HepG2 (cell line): ENCODE data around the gene AADACL4. TPM values are rescaled to one million over a fixed set of nuclear protein-coding genes. Genes with fewer than 3 reads are reported as not detected.
A peak's percentile ranks its signal among the peaks of the same experiment; 100 is the strongest.

Experiments used
- HIVEP1 ChIP-seq: sonication (generic); formaldehyde crosslinking; IDR thresholded peaks from 2 replicates; pipeline ENCODE4 v1.4.0; 2020; ENCODE audit warnings: mild to moderate bottlenecking, missing genetic modification reagents
- MTF1 ChIP-seq: sonication (generic); formaldehyde crosslinking; IDR thresholded peaks from 2 replicates; pipeline ENCODE4 v1.5.0; 2020; ENCODE audit warnings: missing genetic modification reagents
- RXRA ChIP-seq: sonication (generic); formaldehyde crosslinking; IDR thresholded peaks from 2 replicates; pipeline ENCODE4 v1.5.1; 2020; ENCODE audit warnings: missing genetic modification reagents
- TCF7 ChIP-seq: sonication (generic); IDR thresholded peaks from 2 replicates; pipeline ENCODE4 v1.6.1; 2016; ENCODE audit warnings: antibody characterized with exemption, low read depth
- ZC3H13 ChIP-seq: sonication (generic); formaldehyde crosslinking; IDR thresholded peaks from 2 replicates; pipeline ENCODE4 v1.8.1; 2023; ENCODE audit warnings: mild to moderate bottlenecking, missing genetic modification reagents, moderate library complexity
- ZNF121 ChIP-seq: sonication (generic); formaldehyde crosslinking; IDR thresholded peaks from 2 replicates; pipeline ENCODE4 v1.5.0; 2020; ENCODE audit warnings: mild to moderate bottlenecking, missing genetic modification reagents
- ZNF749 ChIP-seq: sonication (generic); formaldehyde crosslinking; IDR thresholded peaks from 2 replicates; pipeline ENCODE4 v1.8.0; 2022; ENCODE audit warnings: mild to moderate bottlenecking, missing genetic modification reagents, moderate library complexity, borderline replicate concordance
- ZNF788 ChIP-seq: sonication (generic); formaldehyde crosslinking; IDR thresholded peaks from 2 replicates; pipeline ENCODE4 v1.5.0; 2020; ENCODE audit warnings: mild to moderate bottlenecking, missing genetic modification reagents, borderline replicate concordance
- polyA plus RNA-seq, 8 experiments: library from polyadenylated mRNA; depleted of rRNA in 3 of 8; stranded (reverse) in 7 of 8; unstranded in 1 of 8; fragments of >200 nt; fragmentation: Illumina TruSeq in 4 of 8; extraction: Trizol in 4 of 8; gene quantifications; 2 replicates each; pipeline versions ENCODE4 v1.2.1 to v1.2.3, GENCODE V29; 2011 to 2016; ENCODE audit warnings: low read depth in 4 of 8, missing spikeins in 1 of 8, mixed read lengths in 1 of 8; ENCODE audit not compliant: insufficient read depth in 1 of 8
- total RNA-seq, 5 experiments: library from RNA; depleted of rRNA; stranded (reverse); fragments of >200 nt; fragmentation: Illumina TruSeq; extraction: Trizol; gene quantifications; 2 replicates each; pipeline ENCODE4 v1.2.3, GENCODE V29; 2016; ENCODE audit warnings: low read depth in 1 of 5
- TF ChIP-seq, protein P1 (sequence below), 2 experiments: fragments of 450-650 bp in 1 of 2; sonication (generic) in 1 of 2; formaldehyde crosslinking in 1 of 2; IDR thresholded peaks; 2 replicates each; pipeline versions ENCODE4 v1.6.1 to v1.8.0; 2016 to 2022; ENCODE audit warnings: antibody characterized with exemption in 1 of 2, mild to moderate bottlenecking in 1 of 2, missing genetic modification reagents in 1 of 2
- TF ChIP-seq, protein P2 (sequence below): conservative IDR thresholded peaks from 2 replicates; pipeline ENCODE4 v1.6.1; 2018; ENCODE audit warnings: missing genetic modification reagents
- TF ChIP-seq, protein P3 (sequence below): sonication (generic); formaldehyde crosslinking; IDR thresholded peaks from 2 replicates; pipeline ENCODE4 v1.5.1; 2020; ENCODE audit warnings: missing genetic modification reagents, mild to moderate bottlenecking, borderline replicate concordance
- TF ChIP-seq, protein P4 (sequence below): sonication (generic); formaldehyde crosslinking; IDR thresholded peaks from 2 replicates; pipeline ENCODE4 v1.4.0; 2020; ENCODE audit warnings: missing genetic modification reagents, mild to moderate bottlenecking, borderline replicate concordance

The AADACL4 gene
- total and polyA plus RNA-seq, 2 of the 13 experiments (the other 11 are each of a cell fraction or from before 2014, with no cell fraction given) = not detected

DNA sequence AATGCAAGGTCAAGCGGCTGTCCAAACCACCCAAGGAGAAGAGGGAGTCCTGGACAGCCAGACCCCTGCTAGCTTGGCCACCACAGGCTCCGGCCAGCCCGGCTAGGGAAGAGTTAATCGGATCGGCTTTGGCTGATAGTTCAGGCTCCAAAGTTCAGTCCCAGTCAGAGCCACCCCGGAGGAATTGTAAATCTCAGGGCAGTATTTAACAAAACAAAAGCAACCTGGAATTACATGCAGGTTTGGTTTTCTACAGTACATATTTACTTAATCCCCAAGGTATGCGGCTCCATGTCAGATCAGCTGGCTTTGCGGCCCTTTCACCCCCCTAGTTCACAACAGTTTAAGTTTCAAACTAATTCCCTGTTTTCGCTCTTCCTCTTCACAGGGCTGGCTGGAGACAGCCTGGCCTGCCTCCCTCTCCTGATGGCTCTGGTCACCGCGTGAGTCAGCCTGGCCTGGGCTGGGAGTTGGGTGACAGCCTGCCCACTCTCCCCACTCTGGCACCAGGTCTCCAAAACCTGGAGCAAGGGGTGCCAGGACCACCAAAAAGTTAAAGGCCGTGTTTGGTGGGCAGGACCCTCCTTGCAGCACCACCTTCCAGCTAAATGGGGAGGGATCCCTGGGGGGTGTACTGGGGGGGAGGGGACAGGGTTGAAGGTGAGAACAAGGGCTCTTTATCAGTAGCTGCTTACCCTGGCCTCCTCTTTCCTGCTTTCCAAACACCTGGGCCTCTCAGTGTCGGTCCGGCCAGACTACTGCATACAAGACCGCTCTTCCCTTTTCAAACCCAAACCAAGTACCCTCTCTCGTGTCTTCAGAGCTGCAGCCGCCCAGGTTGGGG, 27.8 kb upstream of the AADACL4 start (continued):
- TF ChIP-seq, protein P1, sequence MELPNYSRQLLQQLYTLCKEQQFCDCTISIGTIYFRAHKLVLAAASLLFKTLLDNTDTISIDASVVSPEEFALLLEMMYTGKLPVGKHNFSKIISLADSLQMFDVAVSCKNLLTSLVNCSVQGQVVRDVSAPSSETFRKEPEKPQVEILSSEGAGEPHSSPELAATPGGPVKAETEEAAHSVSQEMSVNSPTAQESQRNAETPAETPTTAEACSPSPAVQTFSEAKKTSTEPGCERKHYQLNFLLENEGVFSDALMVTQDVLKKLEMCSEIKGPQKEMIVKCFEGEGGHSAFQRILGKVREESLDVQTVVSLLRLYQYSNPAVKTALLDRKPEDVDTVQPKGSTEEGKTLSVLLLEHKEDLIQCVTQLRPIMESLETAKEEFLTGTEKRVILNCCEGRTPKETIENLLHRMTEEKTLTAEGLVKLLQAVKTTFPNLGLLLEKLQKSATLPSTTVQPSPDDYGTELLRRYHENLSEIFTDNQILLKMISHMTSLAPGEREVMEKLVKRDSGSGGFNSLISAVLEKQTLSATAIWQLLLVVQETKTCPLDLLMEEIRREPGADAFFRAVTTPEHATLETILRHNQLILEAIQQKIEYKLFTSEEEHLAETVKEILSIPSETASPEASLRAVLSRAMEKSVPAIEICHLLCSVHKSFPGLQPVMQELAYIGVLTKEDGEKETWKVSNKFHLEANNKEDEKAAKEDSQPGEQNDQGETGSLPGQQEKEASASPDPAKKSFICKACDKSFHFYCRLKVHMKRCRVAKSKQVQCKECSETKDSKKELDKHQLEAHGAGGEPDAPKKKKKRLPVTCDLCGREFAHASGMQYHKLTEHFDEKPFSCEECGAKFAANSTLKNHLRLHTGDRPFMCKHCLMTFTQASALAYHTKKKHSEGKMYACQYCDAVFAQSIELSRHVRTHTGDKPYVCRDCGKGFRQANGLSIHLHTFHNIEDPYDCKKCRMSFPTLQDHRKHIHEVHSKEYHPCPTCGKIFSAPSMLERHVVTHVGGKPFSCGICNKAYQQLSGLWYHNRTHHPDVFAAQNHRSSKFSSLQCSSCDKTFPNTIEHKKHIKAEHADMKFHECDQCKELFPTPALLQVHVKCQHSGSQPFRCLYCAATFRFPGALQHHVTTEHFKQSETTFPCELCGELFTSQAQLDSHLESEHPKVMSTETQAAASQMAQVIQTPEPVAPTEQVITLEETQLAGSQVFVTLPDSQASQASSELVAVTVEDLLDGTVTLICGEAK (IDR thresholded peaks at IDR 0.05) = no peak
- TF ChIP-seq, protein P1 (CRISPR knock-in tag; IDR thresholded peaks at IDR 0.05) = peak; percentile 58
- TF ChIP-seq MTF1 (CRISPR knock-in tag) (no peak), HIVEP1 (CRISPR knock-in tag) (peak; percentile 86), ZNF121 (CRISPR knock-in tag) (no peak), RXRA (peak; percentile 59; the same call in 1 of the 2 replicates), ZNF788 (CRISPR knock-in tag) (peak; percentile 64; the same call in 1 of the 2 replicates), ZNF749 (CRISPR knock-in tag) (no peak), ZC3H13 (CRISPR knock-in tag) (0 out of 2 replicates have a peak, but pooled peaks have one; percentile 43), TCF7 (peak; percentile 79)
- TF ChIP-seq, protein P2, sequence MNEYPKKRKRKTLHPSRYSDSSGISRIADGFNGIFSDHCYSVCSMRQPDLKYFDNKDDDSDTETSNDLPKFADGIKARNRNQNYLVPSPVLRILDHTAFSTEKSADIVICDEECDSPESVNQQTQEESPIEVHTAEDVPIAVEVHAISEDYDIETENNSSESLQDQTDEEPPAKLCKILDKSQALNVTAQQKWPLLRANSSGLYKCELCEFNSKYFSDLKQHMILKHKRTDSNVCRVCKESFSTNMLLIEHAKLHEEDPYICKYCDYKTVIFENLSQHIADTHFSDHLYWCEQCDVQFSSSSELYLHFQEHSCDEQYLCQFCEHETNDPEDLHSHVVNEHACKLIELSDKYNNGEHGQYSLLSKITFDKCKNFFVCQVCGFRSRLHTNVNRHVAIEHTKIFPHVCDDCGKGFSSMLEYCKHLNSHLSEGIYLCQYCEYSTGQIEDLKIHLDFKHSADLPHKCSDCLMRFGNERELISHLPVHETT (CRISPR knock-in tag) = no peak
- TF ChIP-seq, protein P3, sequence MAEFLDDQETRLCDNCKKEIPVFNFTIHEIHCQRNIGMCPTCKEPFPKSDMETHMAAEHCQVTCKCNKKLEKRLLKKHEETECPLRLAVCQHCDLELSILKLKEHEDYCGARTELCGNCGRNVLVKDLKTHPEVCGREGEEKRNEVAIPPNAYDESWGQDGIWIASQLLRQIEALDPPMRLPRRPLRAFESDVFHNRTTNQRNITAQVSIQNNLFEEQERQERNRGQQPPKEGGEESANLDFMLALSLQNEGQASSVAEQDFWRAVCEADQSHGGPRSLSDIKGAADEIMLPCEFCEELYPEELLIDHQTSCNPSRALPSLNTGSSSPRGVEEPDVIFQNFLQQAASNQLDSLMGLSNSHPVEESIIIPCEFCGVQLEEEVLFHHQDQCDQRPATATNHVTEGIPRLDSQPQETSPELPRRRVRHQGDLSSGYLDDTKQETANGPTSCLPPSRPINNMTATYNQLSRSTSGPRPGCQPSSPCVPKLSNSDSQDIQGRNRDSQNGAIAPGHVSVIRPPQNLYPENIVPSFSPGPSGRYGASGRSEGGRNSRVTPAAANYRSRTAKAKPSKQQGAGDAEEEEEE (CRISPR knock-in tag) = no peak
- TF ChIP-seq, protein P4, sequence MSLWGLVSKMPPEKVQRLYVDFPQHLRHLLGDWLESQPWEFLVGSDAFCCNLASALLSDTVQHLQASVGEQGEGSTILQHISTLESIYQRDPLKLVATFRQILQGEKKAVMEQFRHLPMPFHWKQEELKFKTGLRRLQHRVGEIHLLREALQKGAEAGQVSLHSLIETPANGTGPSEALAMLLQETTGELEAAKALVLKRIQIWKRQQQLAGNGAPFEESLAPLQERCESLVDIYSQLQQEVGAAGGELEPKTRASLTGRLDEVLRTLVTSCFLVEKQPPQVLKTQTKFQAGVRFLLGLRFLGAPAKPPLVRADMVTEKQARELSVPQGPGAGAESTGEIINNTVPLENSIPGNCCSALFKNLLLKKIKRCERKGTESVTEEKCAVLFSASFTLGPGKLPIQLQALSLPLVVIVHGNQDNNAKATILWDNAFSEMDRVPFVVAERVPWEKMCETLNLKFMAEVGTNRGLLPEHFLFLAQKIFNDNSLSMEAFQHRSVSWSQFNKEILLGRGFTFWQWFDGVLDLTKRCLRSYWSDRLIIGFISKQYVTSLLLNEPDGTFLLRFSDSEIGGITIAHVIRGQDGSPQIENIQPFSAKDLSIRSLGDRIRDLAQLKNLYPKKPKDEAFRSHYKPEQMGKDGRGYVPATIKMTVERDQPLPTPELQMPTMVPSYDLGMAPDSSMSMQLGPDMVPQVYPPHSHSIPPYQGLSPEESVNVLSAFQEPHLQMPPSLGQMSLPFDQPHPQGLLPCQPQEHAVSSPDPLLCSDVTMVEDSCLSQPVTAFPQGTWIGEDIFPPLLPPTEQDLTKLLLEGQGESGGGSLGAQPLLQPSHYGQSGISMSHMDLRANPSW = peak; percentile 57; the same call in 1 of the 2 replicates
